CD4-positive, alpha-beta T cell treated with Interleukin-6 at 100 ng/mL for 8 hours (primary cell): ENCODE measurements around the gene ECHDC3.

Source experiments
- DNase-seq: peaks from one replicate; pipeline ENCODE4 v3.0.0-alpha.2; 2020; ENCODE audit warnings: mixed read lengths, low spot score

The ECHDC3 gene

DNA sequence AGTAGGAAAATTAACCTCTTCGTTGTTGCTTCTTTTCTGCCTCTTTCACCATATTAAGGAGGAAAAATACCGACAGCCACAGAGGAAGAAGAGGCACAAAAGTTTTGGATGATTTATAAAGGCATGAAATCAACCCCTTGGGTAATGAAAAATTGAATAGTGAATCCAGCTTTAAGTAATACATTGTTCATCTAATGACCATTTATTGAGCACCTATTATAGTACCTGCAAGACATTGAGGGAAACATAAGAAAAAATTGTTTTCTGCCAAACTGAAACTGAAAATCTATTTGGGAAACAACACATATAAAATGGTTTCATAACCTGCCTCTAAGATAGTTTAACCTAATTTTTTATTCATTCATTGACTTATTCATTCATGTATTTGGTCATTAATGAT lies 8.2 kb downstream of the ECHDC3 start:
- no peak for DNase-seq

DNA sequence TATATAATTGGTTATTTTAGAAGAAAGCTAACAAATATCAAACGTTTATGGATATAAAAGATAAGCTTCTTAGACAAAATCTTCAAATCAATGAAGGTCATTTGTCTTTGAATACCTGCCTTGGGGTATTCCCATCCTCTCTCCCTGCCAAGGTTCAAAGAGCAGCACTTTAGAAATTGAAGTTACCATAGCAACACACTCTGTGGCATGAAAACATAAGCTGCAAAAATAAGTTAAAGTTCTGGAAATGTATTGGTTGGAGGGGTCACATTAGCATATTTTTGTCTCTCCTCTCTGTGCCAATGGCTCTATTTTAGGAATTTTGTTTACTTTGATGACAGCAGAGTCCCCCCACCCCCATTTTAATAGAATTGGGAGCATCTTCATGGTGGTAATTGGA lies 12.0 kb downstream of the ECHDC3 start:
- no peak for DNase-seq

DNA sequence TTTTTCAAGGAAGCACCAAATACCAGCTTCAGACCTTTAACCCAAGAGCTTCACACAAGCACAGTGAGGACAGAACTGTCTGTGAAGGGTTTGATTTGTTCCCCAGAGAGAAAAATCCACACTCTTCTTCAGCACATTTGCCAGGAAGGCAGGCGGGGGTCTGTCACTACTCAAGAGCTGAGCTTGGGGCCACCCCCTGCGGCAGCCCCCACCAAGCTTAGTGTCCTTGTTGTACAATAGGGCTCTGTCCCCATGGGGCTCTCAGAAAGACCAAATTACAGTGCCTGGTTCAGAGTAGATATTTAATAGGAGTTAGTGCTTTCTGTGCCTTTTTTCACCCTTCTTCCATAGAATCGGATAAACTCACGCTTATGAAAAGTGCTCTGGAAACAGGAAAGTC lies 12.4 kb downstream of the ECHDC3 start:
- no peak for DNase-seq

- no peak for DNase-seq
These were observed 13.5 kb downstream of the ECHDC3 start for GRCh38 chr10:11755512-11756263.

- no peak for DNase-seq
These were observed 14.7 kb downstream of the ECHDC3 start for GRCh38 chr10:11756766-11757315.

DNA sequence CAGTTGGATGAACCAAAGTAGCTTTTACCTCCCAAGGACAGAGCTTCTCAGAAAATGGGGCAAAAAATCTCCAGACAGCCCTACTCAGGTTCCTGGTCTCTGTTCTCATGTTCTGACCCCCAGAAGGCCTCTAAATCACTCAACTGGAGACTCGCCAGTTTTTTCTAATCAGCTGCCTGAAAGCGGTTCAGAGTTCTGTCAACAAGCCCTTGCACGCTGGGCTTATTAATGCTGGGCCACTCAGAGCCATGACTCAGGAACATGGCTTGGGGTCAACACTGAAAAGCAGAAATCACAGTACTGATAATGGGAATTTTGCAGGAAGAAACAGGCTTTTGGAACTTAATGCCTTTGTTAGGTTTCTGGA lies 15.3 kb downstream of the ECHDC3 start:
- DNase-seq: no peak

- peak; percentile 78 for DNase-seq
These were observed 15.8 kb downstream of the ECHDC3 start for GRCh38 chr10:11757821-11758463.

- DNase-seq: no peak
These were observed 16.5 kb downstream of the ECHDC3 start for GRCh38 chr10:11758527-11759236.

- DNase-seq: no peak
These were observed 17.2 kb downstream of the ECHDC3 start for GRCh38 chr10:11759347-11759746.

DNA sequence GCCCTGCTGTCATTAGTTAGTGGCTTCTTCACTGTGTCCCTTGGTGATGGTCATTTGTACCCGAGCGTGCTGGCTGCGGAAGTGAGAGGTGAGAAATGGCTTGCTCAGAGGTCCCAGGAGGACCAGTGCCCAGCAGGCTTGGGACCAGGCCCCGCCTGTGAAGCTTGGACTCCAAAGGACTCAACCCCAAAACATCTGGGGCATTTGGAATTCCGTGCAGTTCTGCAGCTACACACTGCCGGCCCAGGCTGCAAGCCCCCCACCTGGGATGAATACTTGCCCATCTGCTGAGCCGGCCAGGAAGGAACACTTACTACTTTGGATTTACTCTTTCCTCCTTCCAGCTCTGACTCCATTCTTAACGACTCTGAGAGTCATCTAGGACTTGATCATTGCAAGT lies 18.0 kb downstream of the ECHDC3 start:
- DNase-seq: no peak

DNA sequence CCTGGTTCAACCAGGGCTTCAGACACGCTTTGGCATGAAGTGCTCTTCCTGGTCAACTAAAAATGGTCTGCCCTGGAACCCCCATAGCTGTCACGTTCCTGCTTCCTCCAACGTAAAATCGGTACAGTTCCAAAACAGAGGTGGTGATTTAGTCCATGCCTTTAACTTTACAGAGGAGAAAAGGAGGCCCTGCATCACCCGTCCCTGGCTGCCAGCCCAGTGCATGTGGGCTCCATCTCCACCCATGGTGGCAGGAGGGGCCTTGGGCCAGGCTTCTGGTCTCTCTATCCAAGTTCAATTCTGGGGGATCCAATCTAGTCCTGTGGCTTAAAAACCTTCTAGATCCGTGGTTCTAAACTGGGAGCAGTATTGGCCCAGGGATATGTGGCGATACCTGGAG lies 18.7 kb downstream of the ECHDC3 start:
- DNase-seq: no peak

DNA sequence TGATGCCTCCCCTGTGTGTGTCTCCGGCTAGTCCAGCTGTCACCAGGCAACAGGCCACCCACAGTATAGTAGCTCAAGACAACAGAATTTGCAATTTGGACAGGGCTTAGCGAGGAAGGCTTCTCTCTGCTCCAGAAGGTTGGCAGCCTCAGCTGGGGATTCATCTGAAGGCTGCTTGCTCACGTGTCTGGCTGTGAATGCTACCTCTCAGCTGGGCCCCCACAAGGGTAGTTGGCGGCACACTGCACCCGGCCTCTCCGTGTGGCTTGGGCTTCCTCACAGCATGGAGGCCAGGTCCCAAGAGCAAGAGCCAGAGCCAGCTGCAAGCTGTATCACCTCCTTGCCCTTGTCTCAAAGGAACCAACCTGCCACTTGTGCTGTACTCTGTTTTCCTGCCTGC lies 19.2 kb downstream of the ECHDC3 start:
- no peak for DNase-seq

DNA sequence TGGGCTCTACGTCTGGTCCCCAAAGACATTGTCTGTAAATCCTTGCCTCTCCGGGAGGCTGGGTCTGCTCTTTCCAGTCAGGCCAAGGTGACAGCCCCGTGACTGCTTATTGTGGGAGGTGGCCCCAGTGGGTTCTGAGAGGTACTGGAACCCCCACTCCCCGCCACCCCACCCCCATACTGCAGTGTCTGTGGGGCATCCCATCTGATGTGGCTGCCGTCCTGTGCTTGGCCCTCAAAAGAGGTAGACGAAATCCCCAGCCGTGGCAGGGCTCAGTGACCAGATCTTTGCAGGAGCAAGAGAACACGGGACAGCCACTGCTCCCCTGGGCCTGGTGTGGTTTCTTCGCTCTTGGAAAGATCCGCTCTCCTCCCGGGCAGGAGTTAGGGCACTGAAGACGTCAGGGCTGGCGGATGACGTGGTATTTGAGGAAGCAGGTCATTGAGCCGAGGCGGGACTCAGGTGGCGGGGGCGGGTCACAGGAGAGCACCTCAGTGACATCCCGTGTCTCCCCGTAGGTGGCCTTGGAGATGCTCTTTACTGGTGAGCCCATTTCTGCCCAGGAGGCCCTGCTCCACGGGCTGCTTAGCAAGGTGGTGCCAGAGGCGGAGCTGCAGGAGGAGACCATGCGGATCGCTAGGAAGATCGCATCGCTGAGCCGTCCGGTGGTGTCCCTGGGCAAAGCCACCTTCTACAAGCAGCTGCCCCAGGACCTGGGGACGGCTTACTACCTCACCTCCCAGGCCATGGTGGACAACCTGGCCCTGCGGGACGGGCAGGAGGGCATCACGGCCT lies 20.7 kb downstream of the ECHDC3 start:
- DNase-seq: no peak

DNA sequence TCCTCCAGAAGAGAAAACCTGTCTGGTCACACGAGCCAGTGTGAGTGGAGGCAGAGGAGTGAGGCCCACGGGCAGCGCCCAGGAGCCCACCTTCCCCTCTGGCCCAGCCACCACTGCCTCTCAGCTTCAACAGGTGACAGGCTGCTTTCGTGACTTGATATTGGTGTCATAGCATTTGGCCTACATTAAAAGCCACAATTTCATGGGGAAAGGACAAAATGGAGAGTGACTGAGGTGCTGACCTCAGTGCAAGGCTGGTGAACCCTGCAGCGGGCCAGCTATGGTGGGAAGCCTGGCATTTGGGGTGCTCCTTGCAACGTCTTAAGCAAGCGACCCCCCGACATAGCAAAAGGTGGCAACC lies 21.3 kb downstream of the ECHDC3 start:
- no peak for DNase-seq

- DNase-seq: no peak
These were observed 23.0 kb downstream of the ECHDC3 start for GRCh38 chr10:11765141-11765540.

GRCh38 chr10:11772575-11773288 lies 30.6 kb downstream of the ECHDC3 start:
- no peak for DNase-seq

GRCh38 chr10:11773761-11774441 lies 31.7 kb downstream of the ECHDC3 start:
- DNase-seq: no peak

DNA sequence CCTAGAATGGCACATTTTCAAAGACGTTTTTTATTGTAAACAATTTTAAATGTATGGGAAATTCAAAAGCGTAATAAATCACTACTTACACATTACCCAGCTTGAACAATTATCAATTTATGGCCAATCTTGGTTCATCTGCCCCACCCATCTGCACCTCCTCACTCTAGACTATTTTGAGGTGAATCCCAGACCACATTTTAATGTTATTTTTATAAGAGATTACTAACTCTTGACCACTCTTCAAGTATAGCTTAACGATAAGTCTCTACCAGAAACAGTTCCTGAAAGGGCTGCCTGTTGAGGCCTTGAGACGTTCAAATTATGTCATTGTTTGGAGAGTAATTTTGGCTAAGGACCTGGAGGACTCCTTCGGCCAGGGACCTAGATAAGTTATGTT lies 33.2 kb downstream of the ECHDC3 start:
- DNase-seq: no peak

DNA sequence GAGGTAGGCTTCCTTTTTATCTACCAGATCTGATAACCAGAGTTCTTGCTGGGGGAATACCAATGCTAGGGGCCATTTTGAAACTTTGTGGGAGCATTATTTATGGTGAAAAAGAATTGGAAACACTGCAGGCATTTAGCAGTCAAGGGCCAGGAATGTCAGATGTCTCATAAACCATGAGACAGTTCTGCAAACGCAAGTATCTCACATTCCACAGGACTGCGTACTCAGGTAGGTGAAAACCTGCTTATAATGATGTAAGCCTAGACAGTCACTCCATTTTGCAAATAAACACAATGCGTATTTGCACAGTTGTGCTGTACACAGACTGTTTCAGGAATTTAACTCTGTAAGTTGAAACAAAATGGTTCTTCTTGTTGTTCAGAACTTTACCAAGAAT lies 33.9 kb downstream of the ECHDC3 start:
- DNase-seq: no peak

DNA sequence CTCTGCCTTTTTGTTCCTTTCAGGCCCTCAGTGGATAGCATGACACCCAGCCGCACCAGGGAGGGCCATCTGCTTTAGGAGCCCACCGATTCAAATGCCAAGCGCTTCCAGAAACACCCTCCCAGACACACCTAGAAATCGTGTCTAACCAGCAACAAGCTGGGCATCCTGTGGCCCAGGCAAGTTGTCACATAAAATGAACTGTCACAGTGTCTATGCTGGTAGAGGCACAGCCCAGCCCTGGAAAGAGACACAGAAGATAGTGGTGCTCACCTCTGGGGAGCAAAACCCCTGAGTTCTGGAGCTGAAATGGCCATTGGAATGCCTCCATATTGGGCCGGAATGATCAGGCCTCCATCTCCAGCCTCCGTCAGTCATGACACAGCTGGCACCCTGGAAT lies 38.9 kb downstream of the ECHDC3 start:
- DNase-seq: no peak
